NCI-H510A treated with DMSO at 0.1 percent for 48 hours (cell line): Measurements from ENCODE around the gene APBB2.
"Not testable (repeated sequence)": the region's sequence is repeated elsewhere in the genome, so short reads cannot be mapped to it uniquely, and the experiment has no call there.

Source experiments
- DNase-seq: peaks from one replicate; lab custom pipeline; 2025; lab: John Stamatoyannopoulos, UW

APBB2 gene

GRCh38 chr4:40905414-40905813 lies 308.9 kb downstream of the APBB2 start:
- DNase-seq: no peak

GRCh38 chr4:40900531-40900930 lies 313.8 kb downstream of the APBB2 start:
- not testable (repeated sequence) for DNase-seq

- peak; percentile 52 for DNase-seq
These were observed 316.7 kb downstream of the APBB2 start for GRCh38 chr4:40897557-40898203.

- DNase-seq: no peak
These were observed 323.6 kb downstream of the APBB2 start for GRCh38 chr4:40890764-40891163.

GRCh38 chr4:40890199-40890598 lies 324.1 kb downstream of the APBB2 start:
- no peak for DNase-seq

DNA sequence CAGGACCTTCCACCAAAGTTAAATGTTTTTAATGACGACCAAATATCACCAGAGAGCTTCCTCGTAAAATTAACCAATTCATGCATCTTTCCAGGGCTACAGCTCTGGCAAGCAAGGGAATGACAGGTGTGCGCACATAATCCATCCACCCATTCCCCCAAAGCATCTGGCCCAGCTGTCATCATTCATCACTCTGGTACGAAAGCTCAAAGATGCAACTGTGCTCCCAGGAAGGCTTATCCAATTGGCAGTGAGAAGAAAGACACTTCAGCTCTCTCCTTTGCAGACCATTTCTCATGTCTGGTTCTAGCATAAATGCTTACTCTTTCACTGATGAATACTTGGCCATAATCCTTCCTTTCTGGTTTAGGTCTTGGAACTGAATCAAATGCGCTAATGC lies 325.4 kb downstream of the APBB2 start:
- no peak for DNase-seq

DNA sequence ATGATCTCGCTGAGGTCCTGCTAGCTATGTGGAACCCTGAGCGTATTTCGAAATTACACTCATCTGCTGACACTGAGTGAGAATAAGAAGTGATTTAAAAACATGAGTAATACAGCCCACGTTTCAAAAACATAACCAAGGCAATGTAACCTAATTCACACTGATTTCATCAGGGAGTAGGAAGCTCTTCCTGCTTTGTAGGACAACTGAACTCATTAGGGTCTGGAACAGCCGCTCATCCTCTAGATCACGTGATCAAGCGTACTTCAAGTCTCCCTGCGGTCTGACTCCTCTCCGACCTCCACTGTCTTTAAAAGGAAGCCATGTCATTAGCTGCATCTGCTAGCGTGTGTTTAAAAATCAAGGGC lies 326.6 kb downstream of the APBB2 start:
- DNase-seq: no peak

- DNase-seq: no peak
These were observed 327.2 kb downstream of the APBB2 start for GRCh38 chr4:40886931-40887763.

DNA sequence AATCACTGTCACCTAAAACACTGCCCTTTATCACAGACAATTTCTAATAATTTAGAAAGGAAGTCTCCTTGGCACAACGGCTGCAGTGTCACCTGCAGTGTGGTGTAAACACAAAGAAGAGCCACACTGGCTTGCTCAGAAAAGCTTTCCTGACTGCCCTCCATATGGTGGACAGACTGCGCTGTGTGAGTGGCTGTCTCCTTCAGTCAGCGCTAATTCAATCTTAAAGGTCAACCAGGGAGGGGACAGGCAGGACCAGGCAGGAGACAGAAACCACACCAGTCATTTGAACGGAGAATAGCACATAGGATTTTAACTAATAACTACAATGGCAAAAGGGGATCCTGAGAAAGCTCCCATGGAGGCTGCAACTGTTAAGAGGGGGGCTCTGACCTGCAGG lies 332.5 kb downstream of the APBB2 start:
- no peak for DNase-seq

- no peak for DNase-seq
These were observed 333.2 kb downstream of the APBB2 start for GRCh38 chr4:40881096-40881495.

GRCh38 chr4:40878548-40879055 lies 335.7 kb downstream of the APBB2 start:
- no peak for DNase-seq

DNA sequence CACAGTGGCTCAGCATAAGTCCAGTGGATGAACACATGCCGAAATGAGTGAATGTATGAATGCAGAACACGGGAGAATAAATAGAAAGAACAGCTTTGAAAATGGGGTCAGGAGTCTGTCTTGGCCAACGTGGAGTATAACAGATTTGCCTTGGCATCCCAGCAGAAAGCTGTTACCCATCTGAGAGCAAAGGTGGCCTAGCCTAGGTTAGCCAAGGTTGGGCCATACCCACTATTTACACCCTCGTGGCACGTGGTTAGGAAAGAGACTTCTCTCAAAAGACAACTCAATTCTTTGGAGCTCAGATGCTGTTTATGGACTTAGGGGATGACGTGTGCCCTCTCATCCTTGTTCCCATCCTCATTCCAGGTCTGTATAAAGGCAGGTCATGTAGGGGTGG lies 337.3 kb downstream of the APBB2 start:
- DNase-seq: no peak

DNA sequence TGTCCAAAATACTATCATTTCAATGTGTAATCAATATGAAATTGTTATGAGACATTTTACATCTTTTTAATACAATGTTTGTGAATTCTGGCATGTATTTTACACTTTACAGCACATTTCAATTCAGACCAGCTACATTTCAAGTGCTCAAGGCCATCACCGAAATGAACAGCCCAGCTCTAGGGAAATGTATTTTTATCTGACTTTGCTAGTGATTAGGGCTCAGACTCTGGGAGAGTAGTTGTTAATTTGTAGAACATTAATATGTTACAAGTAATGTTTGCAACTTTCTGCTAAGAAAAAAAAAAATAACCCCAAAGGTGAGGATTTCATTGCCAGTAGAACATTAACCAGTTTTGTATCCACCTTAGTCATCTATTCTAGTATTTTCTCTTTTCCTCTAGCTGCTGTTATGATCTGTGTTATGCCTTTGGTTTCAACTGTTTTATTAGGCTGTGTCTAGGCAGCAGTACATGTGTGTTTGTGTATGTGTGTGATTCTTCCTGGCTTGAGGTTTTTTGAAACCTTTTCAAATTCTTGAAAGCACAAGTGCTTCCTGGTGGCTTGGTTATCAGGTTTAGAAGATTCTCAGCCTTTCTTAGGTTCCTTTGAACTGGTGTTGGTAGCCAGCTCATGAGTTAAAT lies 338.7 kb downstream of the APBB2 start:
- no peak for DNase-seq

- DNase-seq: no peak
These were observed 339.4 kb downstream of the APBB2 start for GRCh38 chr4:40874901-40875300.

GRCh38 chr4:40874331-40874730 lies 340.0 kb downstream of the APBB2 start:
- DNase-seq: no peak

DNA sequence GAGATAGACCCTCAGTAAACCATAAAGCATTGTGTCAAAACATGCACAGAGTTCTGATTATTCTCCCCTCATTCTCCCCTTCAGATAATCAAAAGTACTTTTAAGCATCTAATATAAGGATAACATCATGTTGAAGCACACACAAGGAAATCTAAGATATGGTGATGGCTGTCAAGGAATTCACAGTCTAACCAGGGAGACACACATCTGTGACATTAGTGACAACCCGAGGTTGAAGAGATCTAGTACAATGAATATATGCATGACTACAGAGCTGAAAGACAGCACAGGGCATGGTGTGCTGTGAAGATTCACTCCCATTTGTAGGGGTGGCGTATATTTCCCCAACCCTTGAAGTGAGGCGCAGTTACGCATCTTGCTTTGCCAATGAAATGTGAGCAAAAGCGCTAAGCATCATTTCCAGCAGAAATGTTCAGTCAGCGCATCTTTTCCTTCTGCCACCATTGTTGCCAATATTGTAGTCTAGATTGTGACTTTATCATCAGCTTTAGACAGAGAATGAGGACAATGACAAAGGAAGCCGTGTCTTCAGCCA lies 342.6 kb downstream of the APBB2 start:
- DNase-seq: no peak

DNA sequence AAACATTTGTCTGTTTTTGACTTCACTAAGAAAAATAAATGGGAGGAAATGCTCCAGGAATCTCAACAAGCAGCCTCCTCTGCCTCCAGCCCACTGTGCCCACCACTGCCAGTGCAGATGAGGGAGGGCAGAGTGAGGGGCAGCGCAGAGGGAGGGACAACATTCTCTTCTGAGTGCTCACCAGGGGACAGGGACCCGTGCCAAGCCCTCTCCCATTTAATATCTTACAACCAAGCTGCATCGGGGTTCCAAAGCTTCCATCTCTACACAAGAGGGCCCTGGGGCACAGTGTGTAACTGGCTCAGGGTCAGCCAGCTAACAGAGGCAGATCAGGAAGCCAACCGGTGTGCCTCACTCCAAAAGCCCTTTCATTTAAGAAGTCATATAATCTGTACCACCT lies 344.2 kb downstream of the APBB2 start:
- DNase-seq: no peak

DNA sequence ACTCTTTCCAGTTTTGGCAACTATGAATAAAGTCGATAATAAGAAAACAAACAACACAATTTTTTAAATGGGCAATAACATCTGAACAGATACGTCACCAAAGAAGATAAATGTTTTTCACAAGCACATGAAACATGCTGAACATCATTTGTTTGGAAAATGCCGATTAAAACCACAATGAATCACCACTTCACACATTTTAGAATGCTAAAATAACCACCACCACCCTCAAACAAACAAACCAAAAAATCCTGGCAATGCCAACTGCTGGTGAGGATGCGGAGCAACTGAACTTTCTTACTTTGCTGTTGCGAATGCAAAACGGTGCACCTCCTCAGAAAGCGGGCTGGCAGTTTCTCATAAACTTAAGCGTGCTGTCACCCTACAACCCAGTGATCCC lies 348.6 kb downstream of the APBB2 start:
- no peak for DNase-seq

- no peak for DNase-seq
These were observed 349.8 kb downstream of the APBB2 start for GRCh38 chr4:40864531-40864930.

GRCh38 chr4:40858962-40859361 lies 355.4 kb downstream of the APBB2 start:
- DNase-seq: no peak

GRCh38 chr4:40857956-40858355 lies 356.4 kb downstream of the APBB2 start:
- no peak for DNase-seq

DNA sequence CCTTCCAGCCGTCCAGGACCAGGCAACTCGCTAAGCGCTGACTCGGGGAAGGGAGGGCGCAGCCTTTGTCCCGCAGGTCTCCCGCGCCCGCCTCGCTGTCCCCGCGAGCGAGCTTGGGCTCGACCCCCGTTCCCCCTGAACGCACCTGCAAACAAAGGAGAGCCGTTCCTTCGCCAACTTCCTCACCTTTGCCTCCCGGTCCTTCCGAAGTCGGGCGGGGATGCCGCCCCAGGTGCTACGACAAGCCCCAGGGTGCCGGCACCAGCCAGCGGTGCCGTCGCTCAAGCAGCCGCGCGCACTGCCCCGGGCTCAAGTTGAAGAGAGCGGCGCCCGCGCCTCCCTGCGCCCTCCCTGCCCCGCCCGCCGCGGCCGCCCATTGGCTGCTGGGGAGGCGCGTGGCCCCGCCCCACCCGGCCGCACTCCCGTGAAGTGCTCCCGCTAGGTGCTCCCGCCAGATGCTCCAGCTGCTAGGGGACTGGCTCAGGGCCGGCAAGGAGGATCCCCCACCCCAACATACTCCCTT lies 357.4 kb downstream of the APBB2 start:
- peak; percentile 73 for DNase-seq
